Pancreas (tissue), 10 donors: ENCODE measurements around the gene PPFIBP2. TPM values are rescaled to one million over a fixed set of nuclear protein-coding genes. Genes with fewer than 3 reads are reported as not detected.

Experiments used
- ATAC-seq, 4 donors: fragments of 200-7000 bp; cut with Tn5 transposase; one replicate each; pipeline versions ENCODE4 v1.8.0 to v1.9.1; 2020; ENCODE audit warnings: mild to moderate bottlenecking in 4 of 4, moderate library complexity in 4 of 4
- DNase-seq, 6 donors: peaks; one replicate each; pipeline ENCODE4 v3.0.0-alpha.2; 2020
- FAIRE-seq: peaks from 2 replicates; lab custom pipeline; 2012; peaks lifted over from hg19 to GRCh38; lab: Jason Lieb, UNC
- H3K27ac ChIP-seq, 4 donors: fragments of 200-600 bp; sonication (generic); 1 replicate in 3 of 4; 2 replicates in 1 of 4; pipeline versions ENCODE4 v1.5.0 to v1.8.0; 2020
- H3K27me3 ChIP-seq, 4 donors: fragments of 200-600 bp; one replicate each; pipeline ENCODE4 v1.8.0; 2021
- H3K36me3 ChIP-seq, 3 donors: fragments of 200-600 bp; sonication (generic) in 1 of 3; one replicate each; pipeline versions ENCODE4 v1.5.0 to v1.8.0; 2020 to 2021
- H3K4me1 ChIP-seq, 3 donors: fragments of 200-600 bp; one replicate each; pipeline ENCODE4 v1.8.0; 2021
- H3K4me3 ChIP-seq, 4 donors: fragments of 200-600 bp; sonication (generic) in 2 of 4; one replicate each; pipeline versions ENCODE4 v1.5.0 to v1.8.0; 2020 to 2021
- H3K9me3 ChIP-seq, 4 donors: fragments of 200-600 bp; one replicate each; pipeline ENCODE4 v1.8.0; 2021
- CTCF ChIP-seq, 4 donors: fragments of 200-600 bp; sonication (generic) in 3 of 4; IDR thresholded peaks; one replicate each; pipeline versions ENCODE4 v1.5.0 to v1.8.0; 2021; ENCODE audit warnings: antibody characterized with exemption in 4 of 4
- WGBS, 2 donors: extraction: QIAGEN DNeasy Blood & Tissue Kit; methylation state at CpG; one replicate each; pipeline ENCODE4 v1.1.7; 2013; 5-methylcytosine and 5-hydroxymethylcytosine counted together
- intact Hi-C, 3 donors: fragments of 100-400 bp; cut with DNase I; formaldehyde crosslinking; loops; one replicate each; pipeline versions ENCODE4 v1.11.1 to v1.14.2; 2022
- polyA plus RNA-seq, 2 donors: library from polyadenylated mRNA; stranded (reverse); fragments of 200-250 nt; gene quantifications; one replicate each; pipeline ENCODE4 v1.2.3, GENCODE V29; 2013
- total RNA-seq, 6 donors: library from RNA; stranded (reverse); fragmentation: NEBNext Ultra II Directional in 4 of 6; extraction: Animal tissue kit (Norgen Biotek cat#: 25700) in 4 of 6; gene quantifications; one replicate each; pipeline versions ENCODE4 v1.2.1 to v1.2.4, GENCODE V29; 2021 to 2023
- donor health status: healthy with polysubstance abuse.
- donor health status: DM: no; HTN: no; CAD: no; lungs with moderate emphysema.
- donor health status: DM: no; HTN: no; CAD: no.
- donor health status: control.
- donor health status: control.
- donor health status: Bipolar disorder and iron deficiency.
- donor health status: DM: yes; HTN: yes; CAD: no.
- donor health status: DM: no; HTN: no; CAD: no.
- donor health status: DM: no; HTN: no; CAD: no.
- donor health status: DM: yes; HTN: yes; CAD: no.

PPFIBP2 gene
- total and polyA plus RNA-seq, 8 donors, result 8.0 to 24.7 (median 11.4) TPM

GRCh38 chr11:7637447-7638157, 123.8 kb downstream of the PPFIBP2 start:
- FAIRE-seq (no peak), DNase-seq (no peak), ATAC-seq (peak in 3 of 4 donors; percentile 51 to 62 (median 53))
- Histone ChIP-seq H3K36me3 (peaks cover 0 to 56% (median 17%) of the 10 kb centered on the region in 3 donors), H3K27ac (no peak overlapping the region), H3K9me3 (no peaks in the 10 kb centered on the region), H3K4me3 (no peak overlapping the region), H3K27me3 (no peaks in the 10 kb centered on the region), H3K4me1 (peaks cover 0 to 4% (median 0%) of the 10 kb centered on the region in 3 donors)
- intact Hi-C loops, result no loop called here
- 70 to 82% methylated on average over 7 of the region's 7 CpGs for WGBS, 2 donors
- no peak for TF ChIP-seq CTCF (IDR thresholded peaks at IDR 0.05)

- Histone ChIP-seq H3K27me3 (no peaks in the 10 kb centered on the region), H3K27ac (no peak overlapping the region), H3K4me1 (peaks cover 0 to 4% (median 0%) of the 10 kb centered on the region in 3 donors), H3K36me3 (peaks cover 0 to 56% (median 17%) of the 10 kb centered on the region in 3 donors), H3K9me3 (no peaks in the 10 kb centered on the region), H3K4me3 (no peak overlapping the region)
- ATAC-seq (peak in 3 of 4 donors; percentile 24 to 43 (median 41)), FAIRE-seq (no peak), DNase-seq (no peak)
- intact Hi-C loops, result no loop called here
- WGBS, 2 donors, result 68 to 72% methylated on average over 5 of the region's 5 CpGs
- no peak for TF ChIP-seq CTCF (IDR thresholded peaks at IDR 0.05)
These were observed 125.2 kb downstream of the PPFIBP2 start for GRCh38 chr11:7638710-7639642.

GRCh38 chr11:7639643-7640025, 125.8 kb downstream of the PPFIBP2 start:
- H3K27me3 ChIP-seq, result no peaks in the 10 kb centered on the region
- ATAC-seq, result peak; percentile 55 to 79 (median 70)
- no peak overlapping the region for H3K27ac ChIP-seq
- no peaks in the 10 kb centered on the region for H3K9me3 ChIP-seq
- WGBS, 2 donors, result 37 to 49% methylated on average over 5 of the region's 5 CpGs
- peaks cover 0 to 51% (median 15%) of the 10 kb centered on the region in 3 donors for H3K36me3 ChIP-seq
- DNase-seq, result peak in 1 of 6 donors; percentile 50
- TF ChIP-seq CTCF (IDR thresholded peaks at IDR 0.05), result no peak
- peaks cover 0 to 4% (median 0%) of the 10 kb centered on the region in 3 donors for H3K4me1 ChIP-seq
- no peak overlapping the region for H3K4me3 ChIP-seq
- intact Hi-C loops, result no loop called here
- FAIRE-seq, result no peak

GRCh38 chr11:7640816-7641215, 127.0 kb downstream of the PPFIBP2 start:
- H3K27me3 ChIP-seq, result no peaks in the 10 kb centered on the region
- peaks cover 0 to 42% (median 7%) of the 10 kb centered on the region in 3 donors for H3K36me3 ChIP-seq
- no peak for FAIRE-seq
- WGBS, 2 donors, result 82 to 86% methylated on average over 6 of the region's 6 CpGs
- no peaks in the 10 kb centered on the region for H3K9me3 ChIP-seq
- no peak for DNase-seq
- no peak for TF ChIP-seq CTCF (IDR thresholded peaks at IDR 0.05)
- H3K4me3 ChIP-seq, result no peak overlapping the region
- intact Hi-C loops, result no loop called here
- no peak overlapping the region for H3K27ac ChIP-seq
- ATAC-seq, result no peak
- H3K4me1 ChIP-seq, result peaks cover 0 to 4% (median 0%) of the 10 kb centered on the region in 3 donors
